Embryonic facial prominence (tissue), 1 donor: ENCODE results near the gene SS18.

Source experiments
- DNase-seq: peaks from one replicate; pipeline ENCODE4 v3.0.0-alpha.2; 2016; ENCODE audit errors: extremely low spot score

The SS18 gene

DNA sequence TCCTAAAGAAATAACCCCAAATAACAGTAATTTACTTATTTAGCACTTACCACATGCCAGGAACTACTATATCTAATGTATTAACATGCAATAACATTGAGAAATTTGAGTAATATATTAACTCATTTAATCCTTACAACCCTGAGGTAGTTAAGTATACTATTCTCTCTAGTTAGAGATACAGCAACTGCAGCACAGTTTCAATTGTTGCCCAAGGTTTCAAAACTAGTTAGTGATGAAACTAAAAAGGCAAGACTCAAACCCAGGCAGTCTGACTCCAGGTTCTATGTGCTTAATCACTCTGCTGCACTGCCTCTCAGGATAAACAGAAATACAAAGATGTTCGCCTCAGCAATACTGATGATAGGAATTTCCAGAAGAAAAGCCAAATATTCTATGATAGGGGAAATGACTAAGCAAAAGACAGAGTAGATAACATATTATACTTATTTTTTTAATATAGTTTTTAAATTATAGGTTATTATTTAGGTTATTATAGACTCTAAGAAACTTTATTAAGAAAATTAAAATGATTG lies 88.0 kb downstream of the SS18 start:
- DNase-seq, result no peak

DNA sequence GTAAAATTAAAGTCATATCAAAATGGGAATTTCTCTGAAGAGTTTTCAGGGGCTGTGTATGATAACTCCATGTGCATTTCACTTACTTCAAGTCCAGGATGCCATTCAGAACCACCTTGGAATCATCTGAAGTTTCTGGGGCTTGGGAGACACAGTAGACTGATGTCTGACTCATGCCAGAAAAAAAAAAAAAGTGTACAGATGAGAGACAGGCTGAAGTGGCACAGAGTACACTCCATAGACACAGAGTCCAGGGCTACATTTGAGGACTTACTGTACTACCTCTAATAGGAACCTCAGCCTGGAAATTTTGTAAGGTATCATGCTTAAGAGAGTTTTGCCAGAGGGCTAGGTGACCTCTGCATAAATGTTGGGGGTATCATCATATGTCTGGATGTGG lies 92.0 kb downstream of the SS18 start:
- no peak for DNase-seq

DNA sequence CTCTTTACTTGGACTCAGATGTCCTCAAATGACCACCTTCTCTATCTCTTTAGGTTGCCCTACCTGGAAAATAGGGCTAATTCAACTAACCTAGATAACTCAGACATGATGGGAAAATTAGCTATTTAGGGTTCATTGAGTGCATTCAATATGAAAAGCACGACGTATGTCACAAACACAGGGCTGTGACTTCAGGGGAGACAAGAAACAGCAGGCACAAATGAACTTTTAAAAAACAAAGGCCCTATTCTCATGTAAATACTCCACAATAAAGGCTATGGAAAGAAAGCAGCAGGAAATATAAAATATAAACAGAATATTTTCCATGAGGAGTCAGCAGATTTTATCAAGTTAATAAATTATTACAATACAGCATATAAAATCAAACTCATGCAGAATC lies 97.8 kb downstream of the SS18 start:
- DNase-seq, result no peak

DNA sequence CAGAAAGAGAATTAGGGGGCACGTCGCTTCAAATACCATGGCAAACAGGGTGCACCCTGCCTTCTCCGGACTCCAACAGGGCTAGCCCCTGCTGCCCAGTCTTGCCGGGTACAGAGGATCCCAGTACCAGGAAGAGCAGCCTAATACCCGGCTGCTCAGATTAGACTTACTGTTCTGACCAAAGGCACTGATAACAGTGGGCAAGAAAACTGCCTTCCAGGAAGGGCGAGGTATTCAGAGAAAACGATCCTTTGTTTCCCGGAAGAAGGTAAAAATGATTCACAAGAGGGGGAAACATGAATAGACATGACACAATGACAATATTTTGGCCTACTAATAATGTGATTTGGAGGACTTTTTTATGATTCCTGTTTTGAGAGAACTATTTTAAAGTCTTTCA lies 99.9 kb downstream of the SS18 start:
- DNase-seq, result no peak

DNA sequence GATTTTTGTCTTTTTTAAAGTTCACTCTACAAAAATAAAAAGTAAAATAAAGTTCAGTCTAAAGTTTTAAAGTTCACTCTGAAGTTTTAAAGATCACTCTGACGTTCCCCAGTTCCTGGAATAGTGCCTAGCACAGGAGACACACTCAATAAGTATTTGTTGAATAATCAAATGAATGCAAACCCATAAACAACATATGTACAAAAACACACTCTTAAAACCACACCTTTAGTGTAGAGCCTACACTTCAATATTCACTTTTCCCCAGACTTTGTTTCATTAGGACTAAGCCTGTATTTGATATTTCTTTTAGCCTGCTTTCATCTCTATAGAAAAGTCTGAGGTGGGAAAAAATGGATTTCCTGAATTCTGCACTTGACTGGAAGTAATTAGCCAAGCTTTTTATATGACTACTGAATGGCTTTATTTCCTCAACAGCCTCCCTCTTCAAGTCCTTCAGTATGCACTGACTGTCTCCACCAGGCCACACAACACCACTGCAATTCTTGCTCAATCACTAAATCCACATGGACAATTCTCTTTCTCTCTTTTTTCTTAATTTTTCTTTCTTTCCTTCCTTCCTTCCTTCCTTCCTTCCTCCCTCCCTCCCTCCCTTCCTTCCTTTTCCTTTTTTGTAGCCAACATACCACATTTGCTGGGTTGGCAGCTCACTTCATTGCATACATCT lies 104.6 kb downstream of the SS18 start:
- DNase-seq, result no peak

DNA sequence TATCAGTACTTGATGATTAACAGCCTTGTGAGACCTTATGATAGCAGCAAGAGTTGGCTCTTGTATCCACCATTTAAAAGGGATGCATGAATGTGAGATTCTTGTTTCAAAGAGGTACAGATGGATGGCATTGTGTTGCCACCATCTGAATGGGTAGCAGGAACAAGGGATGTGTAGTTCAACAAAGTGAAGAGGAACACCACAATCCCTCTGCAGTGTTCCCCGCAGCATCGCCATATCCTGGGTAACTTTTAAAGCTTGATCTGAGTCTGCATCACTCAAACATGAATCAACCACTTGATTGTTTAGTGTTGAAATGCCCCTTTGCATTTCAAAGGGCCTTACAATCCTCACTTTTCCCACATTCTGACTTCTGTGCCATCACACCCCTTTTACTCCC lies 106.7 kb downstream of the SS18 start:
- no peak for DNase-seq

DNA sequence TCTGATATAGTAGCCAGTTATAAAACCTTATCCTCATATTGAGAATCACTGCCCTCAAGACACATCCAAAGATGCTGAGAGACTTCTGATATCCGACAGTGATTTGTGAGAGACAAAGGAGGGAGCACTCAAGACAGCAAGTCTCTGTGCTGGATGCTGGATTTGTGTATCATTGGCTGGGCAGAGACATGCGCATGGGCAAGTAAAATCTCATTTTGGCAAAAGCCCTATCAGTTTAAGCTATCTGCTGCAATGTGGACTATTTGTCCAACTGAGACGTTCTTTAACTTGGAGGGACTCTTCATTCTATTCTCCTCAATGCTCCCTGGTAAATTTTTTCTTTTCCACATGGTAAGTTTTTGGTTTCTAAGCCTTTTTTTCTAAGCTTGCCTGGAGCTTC lies 107.5 kb downstream of the SS18 start:
- no peak for DNase-seq

DNA sequence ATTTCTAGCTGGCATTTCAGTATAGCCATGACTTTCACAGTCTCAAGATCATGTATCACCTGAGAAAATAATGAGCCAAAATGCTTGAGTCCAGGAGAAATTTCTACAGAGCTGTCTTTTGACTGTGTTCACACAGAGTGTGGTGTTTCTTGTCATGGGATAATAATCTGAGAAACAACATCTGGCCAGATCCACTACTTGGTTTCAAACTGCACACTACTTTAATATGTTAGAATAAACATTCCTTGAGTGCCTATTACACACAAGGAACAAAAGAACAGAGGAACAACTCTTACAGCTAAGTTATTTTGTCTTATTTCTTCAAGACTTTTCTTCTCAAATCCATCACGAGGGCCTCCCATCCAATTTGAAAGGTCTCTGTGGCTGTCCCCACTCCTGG lies 108.3 kb downstream of the SS18 start:
- no peak for DNase-seq

DNA sequence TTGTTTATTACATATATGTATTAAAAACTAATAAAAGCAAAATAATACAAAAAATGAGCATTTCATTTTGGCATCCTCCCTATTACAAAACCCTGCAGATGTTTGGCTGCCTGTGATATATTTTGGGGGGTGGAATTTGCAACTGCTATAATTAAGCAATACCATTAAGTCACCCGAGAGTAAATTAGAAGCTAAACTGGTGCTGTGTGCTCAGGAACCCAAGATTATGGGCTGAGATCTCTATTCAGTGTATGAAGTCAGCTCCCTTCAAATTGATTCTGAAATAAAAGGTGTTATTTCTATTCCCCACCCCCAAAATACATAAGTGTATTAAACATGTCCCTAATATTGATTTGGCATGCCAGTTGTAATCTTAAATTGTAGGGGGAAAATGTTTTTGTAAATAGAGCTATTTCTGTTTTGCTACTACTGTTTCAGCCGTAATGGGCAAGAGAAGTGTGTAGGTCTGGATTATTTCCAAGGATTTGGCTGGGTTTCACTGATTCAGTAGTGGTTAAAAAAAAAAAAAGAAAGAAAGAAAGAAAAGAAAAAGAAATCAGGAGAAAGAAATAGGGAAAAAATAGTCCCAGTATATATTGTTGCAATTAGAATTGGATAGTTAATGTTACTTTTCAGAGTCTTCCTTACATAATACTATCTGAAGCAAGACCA lies 110.9 kb downstream of the SS18 start:
- DNase-seq, result no peak

DNA sequence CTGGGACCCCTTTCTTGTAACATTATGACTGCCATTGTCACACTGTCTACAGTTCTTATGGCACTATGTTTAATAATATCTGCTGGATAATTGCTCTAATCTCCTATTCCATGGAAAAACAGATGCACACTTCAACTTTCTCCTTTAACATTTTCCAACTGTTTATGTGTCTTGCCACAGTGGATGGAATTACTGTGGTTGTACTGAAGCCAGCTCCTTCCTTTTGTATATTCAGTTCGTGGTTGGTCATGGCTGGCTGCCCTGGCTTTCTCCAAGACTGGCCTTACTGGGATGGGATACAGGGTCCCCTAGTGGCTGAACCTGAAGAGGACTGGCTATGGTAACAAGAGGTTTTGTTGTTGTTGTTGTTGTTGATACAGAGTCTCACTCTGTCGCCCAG lies 113.9 kb downstream of the SS18 start:
- DNase-seq, result no peak

DNA sequence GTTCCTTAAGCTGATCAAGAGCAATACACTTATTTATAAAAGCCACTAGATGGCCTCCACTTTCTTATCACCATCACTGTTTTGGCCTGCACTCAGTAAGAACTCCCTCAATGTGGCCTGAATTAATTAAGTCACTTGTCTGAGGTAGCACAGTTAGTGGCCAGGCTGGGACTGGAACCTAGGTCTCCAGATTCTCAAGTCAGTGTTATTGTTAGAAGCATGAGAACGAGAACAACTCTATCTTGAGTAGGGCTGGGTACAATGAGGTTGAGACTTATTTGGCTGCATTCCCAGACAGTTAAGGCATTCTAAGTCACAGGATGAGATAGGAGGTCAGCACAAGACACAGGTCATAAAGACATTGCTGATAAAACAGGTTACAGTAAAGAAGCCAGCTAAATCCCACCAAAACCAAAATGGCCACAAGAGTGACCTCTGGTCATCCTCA lies 115.8 kb downstream of the SS18 start:
- DNase-seq, result no peak
